ENCODE results near the gene ICE2. TPM values are rescaled to one million over a fixed set of nuclear protein-coding genes. Genes with fewer than 3 reads are reported as not detected.
"Not testable (repeated sequence)": the region's sequence is repeated elsewhere in the genome, so short reads cannot be mapped to it uniquely, and the experiment has no call there.

Gene ICE2
- total RNA-seq, 2 experiments from 2014 or later: 72.0 to 72.8 TPM

GRCh38 chr15:60438646-60439045 lies 40.3 kb downstream of the ICE2 start:
- peaks cover 7% of the 10 kb centered on the region for H3K36me3 Mint-ChIP-seq
- no peak for DNase-seq
- H3K4me3 Mint-ChIP-seq: no peak overlapping the region
- no peaks in the 10 kb centered on the region for H3K9me3 Mint-ChIP-seq
- H3K27me3 Mint-ChIP-seq: no peaks in the 10 kb centered on the region
- H3K4me1 Mint-ChIP-seq: peaks cover 2% of the 10 kb centered on the region
- no peak overlapping the region for H3K27ac Mint-ChIP-seq

GRCh38 chr15:60428935-60429334 lies 50.0 kb downstream of the ICE2 start:
- no peak for DNase-seq
- peaks cover 14% of the 10 kb centered on the region for H3K36me3 Mint-ChIP-seq
- no peak overlapping the region for H3K27ac Mint-ChIP-seq
- no peaks in the 10 kb centered on the region for H3K9me3 Mint-ChIP-seq
- H3K27me3 Mint-ChIP-seq: no peaks in the 10 kb centered on the region
- H3K4me1 Mint-ChIP-seq: peaks cover 3% of the 10 kb centered on the region
- no peak overlapping the region for H3K4me3 Mint-ChIP-seq

GRCh38 chr15:60426870-60427508 lies 52.0 kb downstream of the ICE2 start:
- no peak for DNase-seq
- no peaks in the 10 kb centered on the region for H3K27me3 Mint-ChIP-seq
- peaks cover 9% of the 10 kb centered on the region for H3K4me1 Mint-ChIP-seq
- peaks cover 18% of the 10 kb centered on the region for H3K36me3 Mint-ChIP-seq
- H3K4me3 Mint-ChIP-seq: no peak overlapping the region
- no peaks in the 10 kb centered on the region for H3K9me3 Mint-ChIP-seq
- H3K27ac Mint-ChIP-seq: no peak overlapping the region

- Mint-ChIP-seq H3K4me1 (peaks cover 9% of the 10 kb centered on the region), H3K27ac (no peak overlapping the region), H3K36me3 (peaks cover 13% of the 10 kb centered on the region), H3K9me3 (no peaks in the 10 kb centered on the region), H3K27me3 (no peaks in the 10 kb centered on the region), H3K4me3 (no peak overlapping the region)
- DNase-seq: no peak
Measured at GRCh38 chr15:60425461-60425860, 53.5 kb downstream of the ICE2 start.

GRCh38 chr15:60424006-60424405 lies 54.9 kb downstream of the ICE2 start:
- Mint-ChIP-seq H3K4me3 (no peak overlapping the region), H3K27me3 (no peaks in the 10 kb centered on the region), H3K36me3 (peaks cover 13% of the 10 kb centered on the region), H3K4me1 (peaks cover 9% of the 10 kb centered on the region), H3K27ac (peak overlapping the region; percentile 10), H3K9me3 (no peaks in the 10 kb centered on the region)
- no peak for DNase-seq

- no peaks in the 10 kb centered on the region for H3K9me3 Mint-ChIP-seq
- DNase-seq: peak; percentile 13
- H3K27ac Mint-ChIP-seq: peak overlapping the region; percentile 8
- peaks cover 13% of the 10 kb centered on the region for H3K36me3 Mint-ChIP-seq
- H3K27me3 Mint-ChIP-seq: no peaks in the 10 kb centered on the region
- H3K4me1 Mint-ChIP-seq: peaks cover 9% of the 10 kb centered on the region
- H3K4me3 Mint-ChIP-seq: no peak overlapping the region
Measured at GRCh38 chr15:60423537-60423936, 55.4 kb downstream of the ICE2 start.

GRCh38 chr15:60421544-60421943 lies 57.4 kb downstream of the ICE2 start:
- Mint-ChIP-seq H3K4me1 (peaks cover 9% of the 10 kb centered on the region), H3K9me3 (no peaks in the 10 kb centered on the region), H3K27me3 (no peaks in the 10 kb centered on the region), H3K4me3 (no peak overlapping the region), H3K36me3 (peaks cover 12% of the 10 kb centered on the region), H3K27ac (no peak overlapping the region)
- no peak for DNase-seq

- Mint-ChIP-seq H3K27ac (no peak overlapping the region), H3K4me1 (peaks cover 9% of the 10 kb centered on the region), H3K27me3 (no peaks in the 10 kb centered on the region), H3K4me3 (no peak overlapping the region), H3K36me3 (peaks cover 14% of the 10 kb centered on the region), H3K9me3 (no peaks in the 10 kb centered on the region)
- no peak for DNase-seq
Measured at GRCh38 chr15:60420203-60420716, 58.7 kb downstream of the ICE2 start.

- DNase-seq: no peak
- Mint-ChIP-seq H3K4me3 (no peak overlapping the region), H3K36me3 (peaks cover 14% of the 10 kb centered on the region), H3K4me1 (peaks cover 9% of the 10 kb centered on the region), H3K9me3 (no peaks in the 10 kb centered on the region), H3K27me3 (no peaks in the 10 kb centered on the region), H3K27ac (no peak overlapping the region)
Measured at GRCh38 chr15:60419753-60420152, 59.2 kb downstream of the ICE2 start.

GRCh38 chr15:60418096-60418495 lies 60.8 kb downstream of the ICE2 start:
- H3K9me3 Mint-ChIP-seq: no peaks in the 10 kb centered on the region
- peaks cover 6% of the 10 kb centered on the region for H3K36me3 Mint-ChIP-seq
- no peak overlapping the region for H3K27ac Mint-ChIP-seq
- no peak for DNase-seq
- no peak overlapping the region for H3K4me3 Mint-ChIP-seq
- no peaks in the 10 kb centered on the region for H3K27me3 Mint-ChIP-seq
- no peaks in the 10 kb centered on the region for H3K4me1 Mint-ChIP-seq

- H3K27me3 Mint-ChIP-seq: no peaks in the 10 kb centered on the region
- peaks cover 6% of the 10 kb centered on the region for H3K36me3 Mint-ChIP-seq
- H3K4me3 Mint-ChIP-seq: no peak overlapping the region
- no peaks in the 10 kb centered on the region for H3K9me3 Mint-ChIP-seq
- DNase-seq: no peak
- no peak overlapping the region for H3K27ac Mint-ChIP-seq
- no peaks in the 10 kb centered on the region for H3K4me1 Mint-ChIP-seq
Measured at GRCh38 chr15:60417112-60417511, 61.8 kb downstream of the ICE2 start.

- Mint-ChIP-seq H3K4me1 (no peaks in the 10 kb centered on the region), H3K9me3 (no peaks in the 10 kb centered on the region), H3K27me3 (no peaks in the 10 kb centered on the region), H3K36me3 (peaks cover 6% of the 10 kb centered on the region), H3K4me3 (no peak overlapping the region), H3K27ac (no peak overlapping the region)
- DNase-seq: no peak
Measured at GRCh38 chr15:60416484-60416883, 62.5 kb downstream of the ICE2 start.

GRCh38 chr15:60414016-60414682 lies 64.8 kb downstream of the ICE2 start:
- Mint-ChIP-seq H3K27me3 (no peaks in the 10 kb centered on the region), H3K4me1 (no peaks in the 10 kb centered on the region), H3K27ac (no peak overlapping the region), H3K9me3 (no peaks in the 10 kb centered on the region), H3K4me3 (no peak overlapping the region), H3K36me3 (peaks cover 2% of the 10 kb centered on the region)
- no peak for DNase-seq

GRCh38 chr15:60413231-60413824 lies 65.6 kb downstream of the ICE2 start:
- H3K9me3 Mint-ChIP-seq: no peaks in the 10 kb centered on the region
- no peak overlapping the region for H3K4me3 Mint-ChIP-seq
- no peaks in the 10 kb centered on the region for H3K27me3 Mint-ChIP-seq
- no peak for DNase-seq
- peaks cover 4% of the 10 kb centered on the region for H3K4me1 Mint-ChIP-seq
- H3K36me3 Mint-ChIP-seq: peaks cover 2% of the 10 kb centered on the region
- no peak overlapping the region for H3K27ac Mint-ChIP-seq

- not testable (repeated sequence) for H3K36me3 Mint-ChIP-seq, DNase-seq, H3K4me1 Mint-ChIP-seq, H3K9me3 Mint-ChIP-seq, H3K27me3 Mint-ChIP-seq, H3K27ac Mint-ChIP-seq, H3K4me3 Mint-ChIP-seq
Measured at GRCh38 chr15:60412807-60413206, 66.1 kb downstream of the ICE2 start.

All from activated naive CD8-positive, alpha-beta T cell treated with anti-CD3 and anti-CD28 coated beads for 36 hours (primary cell).